GM23338 (cell line): Measurements from ENCODE around the gene DCAF17. TPM values are rescaled to one million over a fixed set of nuclear protein-coding genes. Genes with fewer than 3 reads are reported as not detected.
A peak's percentile ranks its signal among the peaks of the same experiment; 100 is the strongest.

ENCODE experiments used
- ATAC-seq: fragments of 200-7000 bp; cut with Tn5 transposase; 3 replicates; pipeline ENCODE4 v1.9.1; 2020
- DNase-seq: peaks from one replicate; pipeline ENCODE4 v3.0.0-alpha.2; 2015; ENCODE audit warnings: low spot score
- H2AFZ ChIP-seq: fragments of 200-600 bp; sonication (generic); 2 replicates; pipeline ENCODE4 v1.8.0; 2016; ENCODE audit warnings: antibody characterized with exemption, mild to moderate bottlenecking, moderate library complexity
- H3F3A ChIP-seq: fragments of 200-600 bp; sonication (generic); replicated peaks from 2 replicates; pipeline ENCODE4 v1.8.0; 2017; ENCODE audit warnings: antibody characterized with exemption, mixed run types, low read depth
- H3K27ac ChIP-seq: fragments of 200-600 bp; sonication (generic); 2 replicates; pipeline ENCODE4 v1.6.1; 2016; ENCODE audit warnings: low read depth
- H3K27me3 ChIP-seq: fragments of 200-600 bp; sonication (generic); 2 replicates; pipeline ENCODE4 v1.8.0; 2016; ENCODE audit warnings: mild to moderate bottlenecking, mixed run types, moderate library complexity; ENCODE audit not compliant: insufficient read depth
- H3K36me3 ChIP-seq: fragments of 200-600 bp; sonication (generic); 2 replicates; pipeline ENCODE4 v1.8.0; 2016; ENCODE audit warnings: mild to moderate bottlenecking; ENCODE audit not compliant: insufficient read depth
- H3K4me1 ChIP-seq: fragments of 200-600 bp; sonication (generic); 2 replicates; pipeline ENCODE4 v1.8.0; 2016; ENCODE audit warnings: mild to moderate bottlenecking, moderate library complexity; ENCODE audit not compliant: insufficient read depth
- H3K4me2 ChIP-seq: fragments of 200-600 bp; sonication (generic); 2 replicates; pipeline ENCODE4 v1.7.1; 2017; ENCODE audit warnings: mixed run types
- H3K4me3 ChIP-seq: fragments of 200-600 bp; sonication (generic); 2 replicates; pipeline ENCODE4 v1.6.1; 2016; ENCODE audit warnings: mixed run types
- H3K79me2 ChIP-seq: fragments of 200-600 bp; sonication (generic); replicated peaks from 2 replicates; pipeline ENCODE4 v1.8.0; 2017; ENCODE audit warnings: mild to moderate bottlenecking; ENCODE audit not compliant: insufficient read depth
- H3K9me2 ChIP-seq: fragments of 200-600 bp; sonication (generic); 2 replicates; pipeline ENCODE4 v1.8.0; 2017; ENCODE audit not compliant: insufficient read depth
- H4K20me1 ChIP-seq: fragments of 200-600 bp; sonication (generic); replicated peaks from 2 replicates; pipeline ENCODE4 v1.8.0; 2017; ENCODE audit warnings: mild to moderate bottlenecking; ENCODE audit not compliant: insufficient read depth
- H3K27ac Mint-ChIP-seq: 2 replicates; pipeline ENCODE4 v1.8.0; 2020; ENCODE audit warnings: inconsistent platforms, mild to moderate bottlenecking, moderate library complexity, mixed read lengths
- H3K27me3 Mint-ChIP-seq: 3 replicates; pipeline ENCODE4 v1.8.0; 2022; ENCODE audit warnings: low read depth, mild to moderate bottlenecking, moderate library complexity, mixed read lengths, inconsistent platforms; ENCODE audit not compliant: insufficient read depth, poor library complexity
- H3K36me3 Mint-ChIP-seq: 3 replicates; pipeline ENCODE4 v1.8.0; 2021; ENCODE audit warnings: low read depth, mild to moderate bottlenecking, inconsistent platforms, moderate library complexity, mixed read lengths
- H3K4me1 Mint-ChIP-seq: 3 replicates; pipeline ENCODE4 v1.8.0; 2020; ENCODE audit warnings: mild to moderate bottlenecking, inconsistent platforms, mixed read lengths
- H3K4me3 Mint-ChIP-seq: 3 replicates; pipeline ENCODE4 v1.8.0; 2021; ENCODE audit warnings: moderate library complexity, mild to moderate bottlenecking, inconsistent platforms, mixed read lengths
- H3K9me3 Mint-ChIP-seq: 3 replicates; pipeline ENCODE4 v1.8.0; 2020; ENCODE audit warnings: moderate library complexity, mild to moderate bottlenecking, inconsistent platforms, mixed read lengths
- CREB1 ChIP-seq: fragments of 250-450 bp; sonication (Bioruptor Pico); IDR thresholded peaks from 2 replicates; pipeline ENCODE4 v1.5.0; 2020; ENCODE audit warnings: low read depth, mild to moderate bottlenecking, moderate library complexity
- EZH2 ChIP-seq: fragments of 200-600 bp; sonication (generic); IDR thresholded peaks from one replicate; pipeline ENCODE4 v1.8.0; 2017; ENCODE audit warnings: antibody characterized with exemption, mild to moderate bottlenecking, low read depth; ENCODE audit not compliant: unreplicated experiment
- EZH2phosphoT487 ChIP-seq: fragments of 200-600 bp; sonication (generic); IDR thresholded peaks from one replicate; pipeline ENCODE4 v1.8.1; 2018; ENCODE audit warnings: antibody characterized with exemption; ENCODE audit not compliant: unreplicated experiment
- JUNB ChIP-seq: IDR thresholded peaks from one replicate; pipeline ENCODE4 v1.6.1; 2016; ENCODE audit warnings: antibody characterized with exemption; ENCODE audit not compliant: unreplicated experiment
- NANOG ChIP-seq: IDR thresholded peaks from 2 replicates; pipeline ENCODE4 v1.6.1; 2016; ENCODE audit warnings: antibody characterized with exemption, borderline replicate concordance
- STAT1 ChIP-seq: IDR thresholded peaks from one replicate; pipeline ENCODE4 v1.6.1; 2016; ENCODE audit warnings: antibody characterized with exemption; ENCODE audit not compliant: unreplicated experiment
- ZNF114 ChIP-seq: fragments of 250-450 bp; sonication (Bioruptor Pico); IDR thresholded peaks from 2 replicates; pipeline ENCODE4 v1.5.0; 2020; ENCODE audit warnings: mild to moderate bottlenecking, moderate library complexity
- ZNF331 ChIP-seq: fragments of 250-450 bp; sonication (Bioruptor Pico); IDR thresholded peaks from 2 replicates; pipeline ENCODE4 v1.5.0; 2020; ENCODE audit warnings: low read depth, mild to moderate bottlenecking, moderate library complexity
- polyA plus RNA-seq: library from polyadenylated mRNA; unstranded; fragments of >200 nt; fragmentation: Nextera tagmentation; extraction: Ambion mirVana; gene quantifications from 2 replicates; pipeline ENCODE4 v1.2.1, GENCODE V29; 2016
- total RNA-seq: library from RNA; depleted of rRNA; stranded (reverse); fragments of >200 nt; shearing (Covaris generic); gene quantifications from 2 replicates; pipeline ENCODE4 v1.2.3, GENCODE V29; 2014
- TF ChIP-seq, protein P1 (sequence below): IDR thresholded peaks from 2 replicates; pipeline ENCODE4 v1.6.1; 2016; ENCODE audit warnings: antibody characterized with exemption
- TF ChIP-seq, protein P2 (sequence below): IDR thresholded peaks from one replicate; pipeline ENCODE4 v1.6.1; 2018; ENCODE audit warnings: antibody characterized with exemption; ENCODE audit not compliant: unreplicated experiment
- TF ChIP-seq, protein P3 (sequence below): fragments of 250-450 bp; sonication (Bioruptor Pico); IDR thresholded peaks from 2 replicates; pipeline ENCODE4 v1.5.0; 2020; ENCODE audit warnings: mild to moderate bottlenecking, moderate library complexity

DCAF17 gene
- total and polyA plus RNA-seq, 2 experiments from 2014 or later, result 11.0 to 37.3 TPM

DNA sequence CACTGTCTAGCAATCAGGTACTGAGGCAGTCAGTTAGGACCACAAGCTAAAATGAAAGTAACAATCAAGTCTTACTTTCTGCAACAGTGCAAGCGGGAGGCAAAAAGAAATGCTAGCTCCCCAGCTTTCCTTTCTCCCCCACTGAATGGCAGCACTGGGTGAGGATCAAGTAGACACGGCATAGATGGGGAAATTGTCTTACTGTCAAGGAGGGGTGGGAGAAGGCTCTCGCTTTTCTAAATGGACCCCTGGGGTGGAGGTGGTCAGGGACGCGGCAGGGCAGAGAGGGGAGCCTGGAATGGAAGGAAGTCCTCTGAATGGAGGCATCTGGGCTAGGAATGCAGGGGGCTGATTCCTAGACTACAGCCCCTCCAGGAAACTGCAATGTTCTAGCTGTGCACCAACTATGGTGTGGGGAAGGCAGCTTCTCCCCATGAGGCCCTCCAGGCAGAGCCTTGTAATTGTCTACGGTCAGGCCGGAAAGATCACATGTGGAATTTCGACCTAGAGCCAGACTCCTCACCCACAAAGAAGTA lies 24.5 kb upstream of the DCAF17 start:
- Histone ChIP-seq H3K36me3 (no peaks in the 10 kb centered on the region), H3K4me2 (peak overlapping the region; percentile 67), H3K4me1 (peaks cover 42% of the 10 kb centered on the region), H3K27me3 (no peaks in the 10 kb centered on the region), H3K4me3 (peak overlapping the region; percentile 31), H3F3A (no peaks in the 10 kb centered on the region), H3K79me2 (peaks cover 88% of the 10 kb centered on the region), H2AFZ (no peak overlapping the region), H4K20me1 (no peaks in the 10 kb centered on the region), H3K27ac (peak overlapping the region; percentile 50), H3K9me2 (peaks cover 14% of the 10 kb centered on the region)
- H3K27me3 Mint-ChIP-seq, result peaks cover 4% of the 10 kb centered on the region
- peaks cover 45% of the 10 kb centered on the region for H3K4me1 Mint-ChIP-seq
- ATAC-seq (peak; percentile 93), DNase-seq (peak; percentile 56)
- peak overlapping the region; percentile 62 for H3K4me3 Mint-ChIP-seq
- H3K9me3 Mint-ChIP-seq, result no peaks in the 10 kb centered on the region
- peak overlapping the region; percentile 95 for H3K27ac Mint-ChIP-seq
- TF ChIP-seq ZNF114 (peak; percentile 27; the same call in 1 of the 2 replicates), CREB1 (no peak), JUNB (no peak), STAT1 (no peak), ZNF331 (CRISPR knock-in tag) (no peak), EZH2 (no peak), NANOG (no peak), EZH2phosphoT487 (no peak)
- TF ChIP-seq, protein P1, sequence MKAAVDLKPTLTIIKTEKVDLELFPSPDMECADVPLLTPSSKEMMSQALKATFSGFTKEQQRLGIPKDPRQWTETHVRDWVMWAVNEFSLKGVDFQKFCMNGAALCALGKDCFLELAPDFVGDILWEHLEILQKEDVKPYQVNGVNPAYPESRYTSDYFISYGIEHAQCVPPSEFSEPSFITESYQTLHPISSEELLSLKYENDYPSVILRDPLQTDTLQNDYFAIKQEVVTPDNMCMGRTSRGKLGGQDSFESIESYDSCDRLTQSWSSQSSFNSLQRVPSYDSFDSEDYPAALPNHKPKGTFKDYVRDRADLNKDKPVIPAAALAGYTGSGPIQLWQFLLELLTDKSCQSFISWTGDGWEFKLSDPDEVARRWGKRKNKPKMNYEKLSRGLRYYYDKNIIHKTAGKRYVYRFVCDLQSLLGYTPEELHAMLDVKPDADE, result no peak
- TF ChIP-seq, protein P2, sequence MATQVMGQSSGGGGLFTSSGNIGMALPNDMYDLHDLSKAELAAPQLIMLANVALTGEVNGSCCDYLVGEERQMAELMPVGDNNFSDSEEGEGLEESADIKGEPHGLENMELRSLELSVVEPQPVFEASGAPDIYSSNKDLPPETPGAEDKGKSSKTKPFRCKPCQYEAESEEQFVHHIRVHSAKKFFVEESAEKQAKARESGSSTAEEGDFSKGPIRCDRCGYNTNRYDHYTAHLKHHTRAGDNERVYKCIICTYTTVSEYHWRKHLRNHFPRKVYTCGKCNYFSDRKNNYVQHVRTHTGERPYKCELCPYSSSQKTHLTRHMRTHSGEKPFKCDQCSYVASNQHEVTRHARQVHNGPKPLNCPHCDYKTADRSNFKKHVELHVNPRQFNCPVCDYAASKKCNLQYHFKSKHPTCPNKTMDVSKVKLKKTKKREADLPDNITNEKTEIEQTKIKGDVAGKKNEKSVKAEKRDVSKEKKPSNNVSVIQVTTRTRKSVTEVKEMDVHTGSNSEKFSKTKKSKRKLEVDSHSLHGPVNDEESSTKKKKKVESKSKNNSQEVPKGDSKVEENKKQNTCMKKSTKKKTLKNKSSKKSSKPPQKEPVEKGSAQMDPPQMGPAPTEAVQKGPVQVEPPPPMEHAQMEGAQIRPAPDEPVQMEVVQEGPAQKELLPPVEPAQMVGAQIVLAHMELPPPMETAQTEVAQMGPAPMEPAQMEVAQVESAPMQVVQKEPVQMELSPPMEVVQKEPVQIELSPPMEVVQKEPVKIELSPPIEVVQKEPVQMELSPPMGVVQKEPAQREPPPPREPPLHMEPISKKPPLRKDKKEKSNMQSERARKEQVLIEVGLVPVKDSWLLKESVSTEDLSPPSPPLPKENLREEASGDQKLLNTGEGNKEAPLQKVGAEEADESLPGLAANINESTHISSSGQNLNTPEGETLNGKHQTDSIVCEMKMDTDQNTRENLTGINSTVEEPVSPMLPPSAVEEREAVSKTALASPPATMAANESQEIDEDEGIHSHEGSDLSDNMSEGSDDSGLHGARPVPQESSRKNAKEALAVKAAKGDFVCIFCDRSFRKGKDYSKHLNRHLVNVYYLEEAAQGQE, result no peak
- TF ChIP-seq, protein P3, sequence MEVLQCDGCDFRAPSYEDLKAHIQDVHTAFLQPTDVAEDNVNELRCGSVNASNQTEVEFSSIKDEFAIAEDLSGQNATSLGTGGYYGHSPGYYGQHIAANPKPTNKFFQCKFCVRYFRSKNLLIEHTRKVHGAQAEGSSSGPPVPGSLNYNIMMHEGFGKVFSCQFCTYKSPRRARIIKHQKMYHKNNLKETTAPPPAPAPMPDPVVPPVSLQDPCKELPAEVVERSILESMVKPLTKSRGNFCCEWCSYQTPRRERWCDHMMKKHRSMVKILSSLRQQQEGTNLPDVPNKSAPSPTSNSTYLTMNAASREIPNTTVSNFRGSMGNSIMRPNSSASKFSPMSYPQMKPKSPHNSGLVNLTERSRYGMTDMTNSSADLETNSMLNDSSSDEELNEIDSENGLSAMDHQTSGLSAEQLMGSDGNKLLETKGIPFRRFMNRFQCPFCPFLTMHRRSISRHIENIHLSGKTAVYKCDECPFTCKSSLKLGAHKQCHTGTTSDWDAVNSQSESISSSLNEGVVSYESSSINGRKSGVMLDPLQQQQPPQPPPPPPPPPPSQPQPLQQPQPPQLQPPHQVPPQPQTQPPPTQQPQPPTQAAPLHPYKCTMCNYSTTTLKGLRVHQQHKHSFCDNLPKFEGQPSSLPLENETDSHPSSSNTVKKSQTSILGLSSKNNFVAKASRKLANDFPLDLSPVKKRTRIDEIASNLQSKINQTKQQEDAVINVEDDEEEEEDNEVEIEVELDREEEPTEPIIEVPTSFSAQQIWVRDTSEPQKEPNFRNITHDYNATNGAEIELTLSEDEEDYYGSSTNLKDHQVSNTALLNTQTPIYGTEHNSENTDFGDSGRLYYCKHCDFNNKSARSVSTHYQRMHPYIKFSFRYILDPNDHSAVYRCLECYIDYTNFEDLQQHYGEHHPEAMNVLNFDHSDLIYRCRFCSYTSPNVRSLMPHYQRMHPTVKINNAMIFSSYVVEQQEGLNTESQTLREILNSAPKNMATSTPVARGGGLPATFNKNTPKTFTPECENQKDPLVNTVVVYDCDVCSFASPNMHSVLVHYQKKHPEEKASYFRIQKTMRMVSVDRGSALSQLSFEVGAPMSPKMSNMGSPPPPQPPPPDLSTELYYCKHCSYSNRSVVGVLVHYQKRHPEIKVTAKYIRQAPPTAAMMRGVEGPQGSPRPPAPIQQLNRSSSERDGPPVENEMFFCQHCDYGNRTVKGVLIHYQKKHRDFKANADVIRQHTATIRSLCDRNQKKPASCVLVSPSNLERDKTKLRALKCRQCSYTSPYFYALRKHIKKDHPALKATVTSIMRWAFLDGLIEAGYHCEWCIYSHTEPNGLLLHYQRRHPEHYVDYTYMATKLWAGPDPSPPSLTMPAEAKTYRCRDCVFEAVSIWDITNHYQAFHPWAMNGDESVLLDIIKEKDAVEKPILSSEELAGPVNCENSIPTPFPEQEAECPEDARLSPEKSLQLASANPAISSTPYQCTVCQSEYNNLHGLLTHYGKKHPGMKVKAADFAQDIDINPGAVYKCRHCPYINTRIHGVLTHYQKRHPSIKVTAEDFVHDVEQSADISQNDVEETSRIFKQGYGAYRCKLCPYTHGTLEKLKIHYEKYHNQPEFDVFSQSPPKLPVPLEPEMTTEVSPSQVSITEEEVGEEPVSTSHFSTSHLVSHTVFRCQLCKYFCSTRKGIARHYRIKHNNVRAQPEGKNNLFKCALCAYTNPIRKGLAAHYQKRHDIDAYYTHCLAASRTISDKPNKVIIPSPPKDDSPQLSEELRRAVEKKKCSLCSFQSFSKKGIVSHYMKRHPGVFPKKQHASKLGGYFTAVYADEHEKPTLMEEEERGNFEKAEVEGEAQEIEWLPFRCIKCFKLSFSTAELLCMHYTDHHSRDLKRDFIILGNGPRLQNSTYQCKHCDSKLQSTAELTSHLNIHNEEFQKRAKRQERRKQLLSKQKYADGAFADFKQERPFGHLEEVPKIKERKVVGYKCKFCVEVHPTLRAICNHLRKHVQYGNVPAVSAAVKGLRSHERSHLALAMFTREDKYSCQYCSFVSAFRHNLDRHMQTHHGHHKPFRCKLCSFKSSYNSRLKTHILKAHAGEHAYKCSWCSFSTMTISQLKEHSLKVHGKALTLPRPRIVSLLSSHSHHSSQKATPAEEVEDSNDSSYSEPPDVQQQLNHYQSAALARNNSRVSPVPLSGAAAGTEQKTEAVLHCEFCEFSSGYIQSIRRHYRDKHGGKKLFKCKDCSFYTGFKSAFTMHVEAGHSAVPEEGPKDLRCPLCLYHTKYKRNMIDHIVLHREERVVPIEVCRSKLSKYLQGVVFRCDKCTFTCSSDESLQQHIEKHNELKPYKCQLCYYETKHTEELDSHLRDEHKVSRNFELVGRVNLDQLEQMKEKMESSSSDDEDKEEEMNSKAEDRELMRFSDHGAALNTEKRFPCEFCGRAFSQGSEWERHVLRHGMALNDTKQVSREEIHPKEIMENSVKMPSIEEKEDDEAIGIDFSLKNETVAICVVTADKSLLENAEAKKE (CRISPR knock-in tag), result peak; percentile 95
- H3K36me3 Mint-ChIP-seq, result peaks cover 4% of the 10 kb centered on the region
